Transverse colon (tissue), 1 donor: ENCODE measurements around the gene HIVEP3.

Experiments
- EP300 ChIP-seq: sonication (generic); formaldehyde crosslinking; IDR thresholded peaks from one replicate; pipeline ENCODE4 v1.6.1; 2017; ENCODE audit warnings: antibody characterized with exemption, low read depth
- POLR2A ChIP-seq: fragments of 450-650 bp; IDR thresholded peaks from one replicate; pipeline ENCODE4 v1.6.1; 2016; ENCODE audit warnings: antibody characterized with exemption, mild to moderate bottlenecking, moderate library complexity

GRCh38 chr1:41902664-41903063 lies 16.1 kb downstream of the HIVEP3 start:
- TF ChIP-seq EP300 (no peak), POLR2A (no peak)
